H1 (cell line): ENCODE measurements around the gene SAMMSON. TPM values are rescaled to one million over a fixed set of nuclear protein-coding genes. Genes with fewer than 3 reads are reported as not detected.

ENCODE experiments used
- SP4 ChIP-seq: IDR thresholded peaks from 2 replicates; pipeline ENCODE4 v1.6.1; 2012; ENCODE audit warnings: low read length, inconsistent platforms
- polyA plus RNA-seq, 7 experiments: library from polyadenylated mRNA; depleted of rRNA in 3 of 7; stranded (reverse) in 5 of 7; unstranded in 2 of 7; fragments of >200 nt in 5 of 7; fragments of 200-250 nt in 2 of 7; gene quantifications; 1 replicate in 5 of 7; 2 replicates in 1 of 7; 4 replicates in 1 of 7; pipeline versions ENCODE4 v1.2.1 to v1.2.3, GENCODE V29; 2011 to 2013; ENCODE audit warnings: missing spikeins in 2 of 7, mixed read lengths in 2 of 7
- total RNA-seq: library from RNA; stranded (reverse); fragmentation: NEBNext Ultra II Directional; extraction: Animal tissue kit (Norgen Biotek cat#: 25700); gene quantifications from 2 replicates; pipeline ENCODE4 v1.2.1, GENCODE V29; 2021

The SAMMSON gene
- total and polyA plus RNA-seq, 2 of the 8 experiments (the other 6 are each of a cell fraction or from before 2014, with no cell fraction given) = not detected

DNA sequence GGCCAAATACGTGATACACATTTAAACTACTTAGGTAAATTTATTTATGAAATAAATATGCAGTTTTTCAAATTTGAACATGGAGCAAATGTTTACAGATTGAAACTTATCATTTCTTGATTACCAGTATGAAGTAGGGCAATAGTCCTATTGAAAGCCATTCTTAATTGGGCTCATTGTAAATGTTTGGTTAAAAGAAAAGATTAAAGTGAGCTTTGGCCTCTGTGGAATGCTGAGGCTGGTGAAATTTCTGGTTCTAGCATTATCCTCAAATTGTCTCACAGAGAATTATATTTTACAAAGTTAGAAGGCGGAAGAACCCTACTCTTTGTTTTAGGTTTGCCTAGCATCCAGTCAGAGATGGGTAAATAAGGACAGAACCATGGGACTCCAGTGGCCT is 73.2 kb downstream of the SAMMSON start (continued):
- no peak for TF ChIP-seq SP4
